ENCODE results near the gene SPIN1. TPM values are rescaled to one million over a fixed set of nuclear protein-coding genes. Genes with fewer than 3 reads are reported as not detected.

The SPIN1 gene
- total RNA-seq, 2 donors from 2014 or later, result 76.4 to 78.2 TPM

GRCh38 chr9:88425538-88425950 is 37.3 kb downstream of the SPIN1 start:
- no peak for DNase-seq (ENCODE audit: low spot score)
- intact Hi-C loops (cut with DNase I), result no loop called here

GRCh38 chr9:88426651-88427050 is 38.4 kb downstream of the SPIN1 start:
- intact Hi-C loops (cut with DNase I), result no loop called here
- no peak for DNase-seq (ENCODE audit: low spot score)

GRCh38 chr9:88429595-88430430 is 41.6 kb downstream of the SPIN1 start:
- intact Hi-C loops (cut with DNase I), result no loop called here

GRCh38 chr9:88433583-88434255 is 45.5 kb downstream of the SPIN1 start:
- DNase-seq (ENCODE audit: low spot score), result no peak
- intact Hi-C loops (cut with DNase I), result no loop called here

More at GRCh38 chr9:88429595-88430430, 41.6 kb downstream of the SPIN1 start:
- DNase-seq (ENCODE audit: low spot score), result no peak

DNA sequence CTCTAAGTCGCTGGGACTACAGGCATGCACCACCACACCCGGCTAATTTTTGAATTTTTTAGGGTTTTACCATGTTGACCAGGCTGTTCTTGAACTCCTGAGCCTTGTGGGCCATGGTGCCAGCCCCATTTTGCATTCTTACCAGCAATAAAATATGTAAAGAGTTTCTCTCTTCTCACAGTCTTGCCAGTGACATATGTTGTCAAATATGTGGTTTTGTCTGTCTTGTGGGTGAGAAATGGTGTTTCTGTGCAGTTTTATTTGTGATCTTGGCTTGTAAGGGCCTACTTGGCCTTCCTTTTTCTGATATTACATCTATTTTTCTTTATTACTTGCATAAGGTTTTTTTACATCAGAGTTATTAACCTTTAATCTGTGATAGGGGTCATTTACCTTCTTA is 47.1 kb downstream of the SPIN1 start:
- intact Hi-C loops (cut with DNase I), result no loop called here
- no peak for DNase-seq (ENCODE audit: low spot score)

DNA sequence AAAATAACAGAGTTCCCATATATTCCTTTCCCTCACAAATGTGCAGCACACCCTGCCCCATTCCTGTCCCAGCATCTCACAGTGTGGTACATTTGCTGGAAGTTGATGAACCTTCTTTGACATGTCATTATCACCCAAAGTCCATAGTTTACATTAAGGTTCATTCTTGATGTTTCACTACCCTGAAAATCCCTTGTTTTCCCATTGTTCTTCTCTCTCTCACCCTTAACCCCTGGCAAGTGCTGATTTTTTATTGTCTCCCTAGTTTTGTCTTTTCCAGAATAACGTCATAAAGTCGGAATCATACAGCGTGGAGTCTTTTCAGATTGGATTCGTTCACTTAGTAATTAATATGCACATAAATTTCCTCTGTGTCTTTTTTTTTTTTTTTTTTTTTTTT is 48.1 kb downstream of the SPIN1 start:
- no peak for DNase-seq (ENCODE audit: low spot score)
- intact Hi-C loops (cut with DNase I), result no loop called here

DNA sequence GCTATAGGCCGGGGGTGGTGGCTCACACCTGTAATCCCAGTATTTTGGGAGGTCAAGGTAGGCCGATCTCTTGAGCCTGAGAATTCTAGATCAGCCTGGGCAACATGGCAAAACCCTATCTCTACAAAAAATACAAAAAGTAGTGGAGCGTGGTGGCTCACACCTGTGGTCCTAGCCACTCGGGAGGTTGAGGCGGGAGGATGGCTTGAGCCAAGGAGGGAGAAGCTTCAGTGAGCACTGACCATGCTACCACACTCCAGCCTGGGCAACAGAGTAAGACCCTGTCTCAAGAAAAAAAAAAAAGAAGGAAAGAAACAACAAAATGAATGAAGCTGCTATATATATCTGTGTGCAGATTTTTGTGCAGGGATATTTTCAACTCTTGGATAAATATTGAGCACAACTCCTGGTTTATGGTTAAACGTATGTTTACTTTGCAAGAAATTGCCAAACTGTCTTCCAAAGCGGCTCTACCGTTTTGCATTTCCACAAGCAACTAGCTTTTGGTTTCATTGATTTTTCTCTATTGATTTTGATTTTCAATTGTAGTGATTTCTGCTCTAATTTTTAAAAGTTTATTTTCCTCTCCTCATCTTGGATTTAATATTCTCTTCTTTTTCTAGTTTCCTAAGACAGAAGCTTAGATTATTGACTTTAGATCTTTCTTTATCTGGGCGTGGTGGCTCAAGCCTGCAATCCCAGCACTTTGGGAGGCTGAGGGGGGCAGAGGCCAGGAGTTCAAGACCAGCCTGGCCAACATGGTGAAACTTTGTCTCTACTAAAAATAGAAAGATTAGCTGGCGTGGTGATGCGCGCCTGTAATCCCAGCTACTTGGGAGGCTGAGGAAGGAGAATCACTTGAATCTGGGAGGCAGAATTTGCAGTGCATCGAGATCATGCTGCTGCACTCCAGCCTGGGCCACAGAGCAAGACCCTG is 49.2 kb downstream of the SPIN1 start:
- intact Hi-C loops (cut with DNase I), result no loop called here
- no peak for DNase-seq (ENCODE audit: low spot score)

- intact Hi-C loops (cut with DNase I), result no loop called here
- no peak for DNase-seq (ENCODE audit: low spot score)
These were observed 50.6 kb downstream of the SPIN1 start for GRCh38 chr9:88438811-88439210.

GRCh38 chr9:88441301-88442007 is 53.2 kb downstream of the SPIN1 start:
- no peak for DNase-seq (ENCODE audit: low spot score)

DNA sequence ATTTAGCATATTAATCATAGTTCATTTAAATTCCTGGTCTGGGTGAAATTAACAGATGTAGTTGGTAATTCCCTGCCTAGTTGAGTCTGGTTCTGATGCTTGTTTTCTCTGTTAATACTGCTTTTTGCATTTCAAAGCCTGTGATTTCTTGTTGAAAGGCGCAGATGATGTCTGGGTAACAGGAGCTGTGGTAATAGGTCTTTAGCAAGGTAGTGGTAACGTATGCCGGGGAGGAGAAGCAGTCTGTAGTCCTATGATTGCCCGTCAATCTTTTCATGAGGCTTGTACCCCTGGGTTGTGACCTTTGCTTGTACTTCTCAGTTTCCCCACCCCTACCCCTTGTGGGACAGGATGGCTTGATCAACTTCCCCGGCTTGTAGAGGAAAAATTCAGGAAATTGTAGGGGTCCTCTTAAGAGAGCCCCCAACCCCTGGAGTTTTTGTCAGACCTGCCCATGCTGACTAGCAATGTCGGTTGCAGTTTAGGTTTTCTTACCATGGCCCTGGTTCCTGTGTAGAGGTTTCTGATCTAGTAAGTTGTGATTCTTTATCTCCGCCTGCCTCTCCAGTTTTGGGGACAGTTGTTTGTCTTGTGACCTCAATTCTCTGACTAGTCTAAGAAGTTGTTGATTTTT is 55.4 kb downstream of the SPIN1 start:
- intact Hi-C loops (cut with DNase I), result no loop called here

More at GRCh38 chr9:88441301-88442007, 53.2 kb downstream of the SPIN1 start:
- intact Hi-C loops (cut with DNase I), result no loop called here

GRCh38 chr9:88446728-88447127 is 58.5 kb downstream of the SPIN1 start:
- DNase-seq (ENCODE audit: low spot score), result no peak
- intact Hi-C loops (cut with DNase I), result no loop called here

More for the DNA sequence above, 55.4 kb downstream of the SPIN1 start:
- no peak for DNase-seq (ENCODE audit: low spot score)

- no peak for DNase-seq (ENCODE audit: low spot score)
- intact Hi-C loops (cut with DNase I), result no loop called here
These were observed 59.2 kb downstream of the SPIN1 start for GRCh38 chr9:88447431-88447830.

GRCh38 chr9:88451160-88451559 is 62.9 kb downstream of the SPIN1 start:
- no peak for DNase-seq (ENCODE audit: low spot score)
- intact Hi-C loops (cut with DNase I), result no loop called here

- intact Hi-C loops (cut with DNase I), result no loop called here
- DNase-seq (ENCODE audit: low spot score), result no peak
These were observed 70.6 kb downstream of the SPIN1 start for GRCh38 chr9:88458716-88459465.

DNA sequence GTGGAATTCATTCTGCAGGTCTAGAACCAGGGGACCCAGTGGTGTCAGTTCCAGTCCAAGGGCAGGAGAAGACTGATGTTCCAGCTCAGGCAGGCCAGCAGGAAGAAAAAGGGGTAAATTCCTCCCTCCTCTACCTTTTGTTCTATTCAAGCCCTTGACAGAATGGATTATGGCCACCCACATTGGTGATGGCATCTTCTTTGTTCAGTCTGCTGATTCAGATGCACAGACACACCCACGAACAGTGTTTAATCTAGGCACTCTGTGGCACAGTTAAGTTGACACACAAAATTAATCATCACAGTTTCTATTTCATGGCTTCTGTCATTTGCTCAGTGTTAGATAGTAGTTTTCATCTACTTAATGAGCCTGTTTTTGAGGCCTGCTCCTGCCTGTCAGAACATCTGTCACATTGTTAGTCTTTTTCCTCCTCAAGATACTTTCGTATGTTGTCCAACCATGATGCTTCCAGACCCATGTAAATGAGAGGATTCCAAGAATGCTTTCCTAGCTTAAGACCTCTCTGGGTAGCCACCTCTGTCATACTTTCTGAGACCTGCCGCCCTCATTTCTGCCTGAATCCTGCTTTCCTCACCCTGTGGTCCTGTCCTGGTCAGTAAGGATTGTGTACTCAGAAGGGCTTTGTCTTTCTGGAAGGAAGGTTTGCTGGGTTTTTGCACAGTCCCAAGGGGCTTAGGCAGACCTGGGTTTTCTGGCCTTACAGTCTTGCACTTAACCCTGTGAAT is 72.5 kb downstream of the SPIN1 start:
- no peak for DNase-seq (ENCODE audit: low spot score)
- intact Hi-C loops (cut with DNase I), result no loop called here

DNA sequence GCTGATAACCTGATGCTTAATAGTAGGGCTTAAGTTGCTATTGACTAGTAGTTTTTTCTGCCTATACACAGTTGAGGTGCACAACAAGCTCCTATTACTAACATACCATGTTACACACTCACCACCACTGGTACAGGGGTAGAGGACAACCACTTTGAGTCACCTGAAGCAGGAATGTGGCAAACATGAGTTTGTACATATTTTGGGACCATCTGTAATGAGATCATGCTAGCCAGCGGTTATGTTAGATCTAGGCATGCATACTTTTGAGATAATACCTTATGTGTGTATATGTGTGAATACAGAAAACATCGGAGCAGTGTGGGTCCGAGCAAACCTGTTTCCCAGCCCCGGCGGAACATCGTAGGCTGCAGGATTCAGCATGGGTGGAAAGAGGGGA is 73.9 kb downstream of the SPIN1 start:
- intact Hi-C loops (cut with DNase I), result no loop called here

DNA sequence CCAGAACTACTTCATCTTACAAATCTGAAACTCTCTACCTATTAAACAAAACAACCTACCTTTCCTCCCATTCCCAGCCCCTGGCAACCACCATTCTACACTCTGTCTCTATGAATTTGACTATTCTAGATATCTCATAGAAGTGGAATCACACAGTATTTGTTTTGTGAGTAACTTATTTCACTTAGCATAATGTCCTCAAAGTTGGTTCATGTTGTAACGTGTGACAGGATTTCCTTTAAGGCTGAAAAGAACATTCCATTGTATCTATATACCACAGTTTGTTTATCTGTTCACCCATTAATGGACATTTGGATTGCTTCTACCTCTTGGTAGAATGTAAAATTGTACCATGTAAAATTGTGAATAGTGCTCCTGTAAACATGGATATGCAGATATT is 76.6 kb downstream of the SPIN1 start:
- DNase-seq (ENCODE audit: low spot score), result no peak
- intact Hi-C loops (cut with DNase I), result no loop called here

More for the DNA sequence above, 73.9 kb downstream of the SPIN1 start:
- DNase-seq (ENCODE audit: low spot score), result no peak
